ENCODE data around the gene SMAD3.
A peak's percentile ranks its signal among the peaks of the same experiment; 100 is the strongest.
"Not testable (repeated sequence)": the region's sequence is repeated elsewhere in the genome, so short reads cannot be mapped to it uniquely, and the experiment has no call there.

Gene SMAD3

GRCh38 chr15:67028440-67028839 lies 37.0 kb upstream of the SMAD3 start:
- peaks cover 54% of the 10 kb centered on the region for H3K4me1 ChIP-seq (ENCODE audit: insufficient read depth, low read length)
- not testable (repeated sequence) for H3K9me3 ChIP-seq (ENCODE audit: control insufficient read depth, insufficient read depth, low read length); H3K9ac ChIP-seq (ENCODE audit: low read depth, low read length); H3K36me3 ChIP-seq (ENCODE audit: insufficient read depth, low read length)

GRCh38 chr15:67030036-67030762 lies 35.2 kb upstream of the SMAD3 start:
- peaks cover 46% of the 10 kb centered on the region for H3K4me1 ChIP-seq (ENCODE audit: insufficient read depth, low read length)
- H3K9me3 ChIP-seq (ENCODE audit: control insufficient read depth, insufficient read depth, low read length) = no peaks in the 10 kb centered on the region
- H3K36me3 ChIP-seq (ENCODE audit: insufficient read depth, low read length) = no peaks in the 10 kb centered on the region
- H3K9ac ChIP-seq (ENCODE audit: low read depth, low read length) = no peak overlapping the region

- H3K36me3 ChIP-seq (ENCODE audit: insufficient read depth, low read length) = no peaks in the 10 kb centered on the region
- H3K9ac ChIP-seq (ENCODE audit: low read depth, low read length) = no peak overlapping the region
- no peaks in the 10 kb centered on the region for H3K9me3 ChIP-seq (ENCODE audit: control insufficient read depth, insufficient read depth, low read length)
- peaks cover 40% of the 10 kb centered on the region for H3K4me1 ChIP-seq (ENCODE audit: insufficient read depth, low read length)
Observed at GRCh38 chr15:67031331-67031730, 34.1 kb upstream of the SMAD3 start.

GRCh38 chr15:67032608-67033007 lies 32.8 kb upstream of the SMAD3 start:
- Histone ChIP-seq H3K9ac (ENCODE audit: low read depth, low read length) (no peak overlapping the region), H3K4me1 (ENCODE audit: insufficient read depth, low read length) (peaks cover 40% of the 10 kb centered on the region), H3K36me3 (ENCODE audit: insufficient read depth, low read length) (no peaks in the 10 kb centered on the region), H3K9me3 (ENCODE audit: control insufficient read depth, insufficient read depth, low read length) (no peaks in the 10 kb centered on the region)

GRCh38 chr15:67033012-67033411 lies 32.4 kb upstream of the SMAD3 start:
- peak overlapping the region; percentile 53 for H3K9ac ChIP-seq (ENCODE audit: low read depth, low read length)
- no peaks in the 10 kb centered on the region for H3K36me3 ChIP-seq (ENCODE audit: insufficient read depth, low read length)
- no peaks in the 10 kb centered on the region for H3K9me3 ChIP-seq (ENCODE audit: control insufficient read depth, insufficient read depth, low read length)
- peaks cover 36% of the 10 kb centered on the region for H3K4me1 ChIP-seq (ENCODE audit: insufficient read depth, low read length)

- Histone ChIP-seq H3K9me3 (ENCODE audit: control insufficient read depth, insufficient read depth, low read length) (no peaks in the 10 kb centered on the region), H3K4me1 (ENCODE audit: insufficient read depth, low read length) (peaks cover 35% of the 10 kb centered on the region), H3K9ac (ENCODE audit: low read depth, low read length) (peak overlapping the region; percentile 53), H3K36me3 (ENCODE audit: insufficient read depth, low read length) (no peaks in the 10 kb centered on the region)
Observed at GRCh38 chr15:67033571-67034044, 31.8 kb upstream of the SMAD3 start.

- Histone ChIP-seq H3K9ac (ENCODE audit: low read depth, low read length) (no peak overlapping the region), H3K4me1 (ENCODE audit: insufficient read depth, low read length) (peaks cover 21% of the 10 kb centered on the region), H3K36me3 (ENCODE audit: insufficient read depth, low read length) (no peaks in the 10 kb centered on the region), H3K9me3 (ENCODE audit: control insufficient read depth, insufficient read depth, low read length) (no peaks in the 10 kb centered on the region)
Observed at GRCh38 chr15:67035886-67036285, 29.5 kb upstream of the SMAD3 start.

GRCh38 chr15:67036775-67037555 lies 28.4 kb upstream of the SMAD3 start:
- Histone ChIP-seq H3K9ac (ENCODE audit: low read depth, low read length) (no peak overlapping the region), H3K9me3 (ENCODE audit: control insufficient read depth, insufficient read depth, low read length) (no peaks in the 10 kb centered on the region), H3K4me1 (ENCODE audit: insufficient read depth, low read length) (peaks cover 12% of the 10 kb centered on the region), H3K36me3 (ENCODE audit: insufficient read depth, low read length) (no peaks in the 10 kb centered on the region)

GRCh38 chr15:67037694-67038093 lies 27.7 kb upstream of the SMAD3 start:
- no peaks in the 10 kb centered on the region for H3K9me3 ChIP-seq (ENCODE audit: control insufficient read depth, insufficient read depth, low read length)
- H3K36me3 ChIP-seq (ENCODE audit: insufficient read depth, low read length) = no peaks in the 10 kb centered on the region
- peaks cover 12% of the 10 kb centered on the region for H3K4me1 ChIP-seq (ENCODE audit: insufficient read depth, low read length)
- no peak overlapping the region for H3K9ac ChIP-seq (ENCODE audit: low read depth, low read length)

GRCh38 chr15:67038736-67039135 lies 26.7 kb upstream of the SMAD3 start:
- H3K4me1 ChIP-seq (ENCODE audit: insufficient read depth, low read length) = peaks cover 9% of the 10 kb centered on the region
- H3K9ac ChIP-seq (ENCODE audit: low read depth, low read length) = no peak overlapping the region
- H3K36me3 ChIP-seq (ENCODE audit: insufficient read depth, low read length) = no peaks in the 10 kb centered on the region
- no peaks in the 10 kb centered on the region for H3K9me3 ChIP-seq (ENCODE audit: control insufficient read depth, insufficient read depth, low read length)

GRCh38 chr15:67039384-67040075 lies 25.9 kb upstream of the SMAD3 start:
- Histone ChIP-seq H3K36me3 (ENCODE audit: insufficient read depth, low read length) (no peaks in the 10 kb centered on the region), H3K9me3 (ENCODE audit: control insufficient read depth, insufficient read depth, low read length) (no peaks in the 10 kb centered on the region), H3K4me1 (ENCODE audit: insufficient read depth, low read length) (peaks cover 14% of the 10 kb centered on the region), H3K9ac (ENCODE audit: low read depth, low read length) (no peak overlapping the region)

- peaks cover 10% of the 10 kb centered on the region for H3K4me1 ChIP-seq (ENCODE audit: insufficient read depth, low read length)
Observed at GRCh38 chr15:67040277-67040676, 25.1 kb upstream of the SMAD3 start.

GRCh38 chr15:67042551-67043142 lies 22.8 kb upstream of the SMAD3 start:
- no peaks in the 10 kb centered on the region for H3K36me3 ChIP-seq (ENCODE audit: insufficient read depth, low read length)
- H3K4me1 ChIP-seq (ENCODE audit: insufficient read depth, low read length) = peaks cover 10% of the 10 kb centered on the region
- H3K9ac ChIP-seq (ENCODE audit: low read depth, low read length) = no peak overlapping the region
- no peaks in the 10 kb centered on the region for H3K9me3 ChIP-seq (ENCODE audit: control insufficient read depth, insufficient read depth, low read length)

More at GRCh38 chr15:67040277-67040676, 25.1 kb upstream of the SMAD3 start:
- Histone ChIP-seq H3K9me3 (ENCODE audit: control insufficient read depth, insufficient read depth, low read length) (no peaks in the 10 kb centered on the region), H3K36me3 (ENCODE audit: insufficient read depth, low read length) (no peaks in the 10 kb centered on the region), H3K9ac (ENCODE audit: low read depth, low read length) (no peak overlapping the region)
